A549 (cell line): ENCODE data around the gene LNX2.

Experiments
- CBX8 ChIP-seq: fragments of 200-600 bp; sonication (generic); IDR thresholded peaks from 2 replicates; pipeline ENCODE4 v1.6.1; 2016
- CTCF ChIP-seq: fragments of >200 bp; sonication (Bioruptor Twin); formaldehyde crosslinking; IDR thresholded peaks from 3 replicates; pipeline ENCODE4 v1.5.1; 2016
- FOSL2 ChIP-seq, 2 experiments: fragments of 450-650 bp in 1 of 2; fragments of >200 bp in 1 of 2; sonication (Bioruptor Twin) in 1 of 2; formaldehyde crosslinking; IDR thresholded peaks; 2 replicates each; pipeline versions ENCODE4 v1.5.0 to v1.6.1; 2016 to 2020; ENCODE audit warnings: mild to moderate bottlenecking in 1 of 2, moderate library complexity in 1 of 2
- HOXA7 ChIP-seq: fragments of 250-450 bp; sonication (Bioruptor Pico); IDR thresholded peaks from 2 replicates; pipeline ENCODE4 v1.5.0; 2020; ENCODE audit warnings: mild to moderate bottlenecking, moderate library complexity
- MAX ChIP-seq: IDR thresholded peaks from 2 replicates; pipeline ENCODE4 v1.6.1; 2012
- MYC ChIP-seq: IDR thresholded peaks from 2 replicates; pipeline ENCODE4 v1.6.1; 2012; ENCODE audit warnings: mild to moderate bottlenecking, inconsistent platforms, low read length, improper control_type of control experiment, borderline replicate concordance
- POLR2A ChIP-seq: IDR thresholded peaks from 2 replicates; pipeline ENCODE4 v1.6.1; 2012; ENCODE audit warnings: mild to moderate bottlenecking, low read length
- RAD21 ChIP-seq, 2 experiments: fragments of >200 bp in 1 of 2; sonication (Bioruptor Twin) in 1 of 2; formaldehyde crosslinking in 1 of 2; IDR thresholded peaks in 1 of 2; conservative IDR thresholded peaks in 1 of 2; 2 replicates in 1 of 2; 3 replicates in 1 of 2; pipeline ENCODE4 v1.6.1; 2012 to 2018; ENCODE audit warnings: inconsistent platforms in 1 of 2
- ZNF302 ChIP-seq: fragments of 250-450 bp; sonication (Bioruptor Pico); IDR thresholded peaks from 2 replicates; pipeline ENCODE4 v1.9.0; 2021; ENCODE audit warnings: inconsistent platforms, mild to moderate bottlenecking, moderate library complexity

- TF ChIP-seq POLR2A (no peak), ZNF302 (no peak), MAX (no peak), CTCF (no peak), HOXA7 (no peak), FOSL2 (IDR thresholded peaks at IDR 0.05) (0 out of 2 replicates have a peak, but pooled peaks have one; percentile 17), FOSL2 (CRISPR knock-in tag; IDR thresholded peaks at IDR 0.05) (peak; percentile 83), MYC (no peak), RAD21 (conservative IDR thresholded peaks at IDR 0.05 in 1 of 2, IDR thresholded peaks at IDR 0.05 in 1 of 2) (no peak), CBX8 (no peak)
Observed at GRCh38 chr13:27607125-27607524, 13.2 kb downstream of the LNX2 start.
